ENCODE data around the gene MXI1. TPM values are rescaled to one million over a fixed set of nuclear protein-coding genes. Genes with fewer than 3 reads are reported as not detected.

MXI1 gene
- total and polyA plus RNA-seq, 10 donors, result 6.8 to 49.4 (median 19.4) TPM

DNA sequence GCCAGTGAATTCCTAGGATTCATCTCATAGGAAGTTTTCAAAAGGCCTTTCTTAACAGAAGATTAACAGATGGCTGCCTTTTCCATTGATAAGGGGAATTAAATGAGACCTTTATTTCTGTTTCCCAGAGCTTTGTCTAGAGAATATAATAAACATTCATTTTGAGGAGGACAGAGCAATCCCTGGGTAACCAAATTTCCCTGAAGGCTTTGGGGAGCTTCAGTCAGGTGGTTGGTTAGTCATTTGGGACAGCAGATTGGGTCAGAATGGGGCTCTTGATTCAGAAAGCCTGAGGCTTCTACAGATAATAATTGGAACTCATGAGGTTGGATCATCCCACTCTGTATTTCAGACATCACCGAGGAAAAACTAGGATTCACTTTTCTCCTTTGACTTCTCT is 21.8 kb downstream of the MXI1 start:
- WGBS, 5 donors, result 91 to 98% (median 95%) methylated on average over 1 of the region's 1 CpG
- no peaks in the 10 kb centered on the region for H3K27me3 ChIP-seq (replicated peaks in 1 of 7)
- no peak overlapping the region for H3K27ac ChIP-seq
- intact Hi-C loops (cut with DNase I; ENCODE audit: low total_unique reads), result no loop called here
- DNase-seq, result no peak
- H3K4me3 ChIP-seq, result no peak overlapping the region
- H3K9me3 ChIP-seq, result no peaks in the 10 kb centered on the region
- H3K4me1 ChIP-seq, result peaks cover 0 to 35% (median 17%) of the 10 kb centered on the region in 6 donors
- peaks cover 0 to 32% (median 4%) of the 10 kb centered on the region in 6 donors for H3K36me3 ChIP-seq
- TF ChIP-seq, protein P1, sequence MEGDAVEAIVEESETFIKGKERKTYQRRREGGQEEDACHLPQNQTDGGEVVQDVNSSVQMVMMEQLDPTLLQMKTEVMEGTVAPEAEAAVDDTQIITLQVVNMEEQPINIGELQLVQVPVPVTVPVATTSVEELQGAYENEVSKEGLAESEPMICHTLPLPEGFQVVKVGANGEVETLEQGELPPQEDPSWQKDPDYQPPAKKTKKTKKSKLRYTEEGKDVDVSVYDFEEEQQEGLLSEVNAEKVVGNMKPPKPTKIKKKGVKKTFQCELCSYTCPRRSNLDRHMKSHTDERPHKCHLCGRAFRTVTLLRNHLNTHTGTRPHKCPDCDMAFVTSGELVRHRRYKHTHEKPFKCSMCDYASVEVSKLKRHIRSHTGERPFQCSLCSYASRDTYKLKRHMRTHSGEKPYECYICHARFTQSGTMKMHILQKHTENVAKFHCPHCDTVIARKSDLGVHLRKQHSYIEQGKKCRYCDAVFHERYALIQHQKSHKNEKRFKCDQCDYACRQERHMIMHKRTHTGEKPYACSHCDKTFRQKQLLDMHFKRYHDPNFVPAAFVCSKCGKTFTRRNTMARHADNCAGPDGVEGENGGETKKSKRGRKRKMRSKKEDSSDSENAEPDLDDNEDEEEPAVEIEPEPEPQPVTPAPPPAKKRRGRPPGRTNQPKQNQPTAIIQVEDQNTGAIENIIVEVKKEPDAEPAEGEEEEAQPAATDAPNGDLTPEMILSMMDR (IDR thresholded peaks at IDR 0.05 in 8 of 11, conservative IDR thresholded peaks at IDR 0.05 in 3 of 11), result no peak
- TF ChIP-seq POLR2A (IDR thresholded peaks at IDR 0.05), result no peak
- no peak for TF ChIP-seq POLR2AphosphoS5 (IDR thresholded peaks at IDR 0.05)

DNA sequence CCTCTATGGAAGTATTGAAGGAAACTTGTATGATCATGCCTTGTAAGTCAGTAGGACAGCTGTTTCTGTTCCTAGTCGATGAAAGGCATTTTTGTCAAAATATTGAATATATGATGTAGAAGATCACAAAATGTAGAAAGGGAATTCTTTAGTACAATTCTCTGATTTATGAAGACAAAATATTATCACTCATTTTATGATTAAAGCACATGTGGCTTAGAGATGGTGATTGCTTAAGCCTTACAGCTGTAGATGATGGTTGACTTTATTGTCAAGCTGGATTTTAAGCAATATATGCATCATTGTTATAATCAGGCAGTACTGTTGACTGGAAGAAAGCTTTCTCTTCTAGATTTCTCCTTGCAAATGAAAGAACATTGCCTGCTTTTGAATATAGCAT is 26.4 kb downstream of the MXI1 start:
- no peak for DNase-seq
- Histone ChIP-seq H3K36me3 (peaks cover 0 to 39% (median 7%) of the 10 kb centered on the region in 6 donors), H3K9me3 (no peaks in the 10 kb centered on the region), H3K27me3 (replicated peaks in 1 of 7) (no peaks in the 10 kb centered on the region), H3K4me3 (no peak overlapping the region), H3K27ac (no peak overlapping the region), H3K4me1 (peaks cover 0 to 9% (median 0%) of the 10 kb centered on the region in 6 donors)
- TF ChIP-seq, protein P1 (IDR thresholded peaks at IDR 0.05 in 8 of 11, conservative IDR thresholded peaks at IDR 0.05 in 3 of 11), result no peak
- TF ChIP-seq POLR2AphosphoS5 (IDR thresholded peaks at IDR 0.05) (no peak), POLR2A (IDR thresholded peaks at IDR 0.05) (no peak)
- intact Hi-C loops (cut with DNase I; ENCODE audit: low total_unique reads), result no loop called here
- 90 to 96% (median 94%) methylated on average over 1 of the region's 1 CpG for WGBS, 5 donors

DNA sequence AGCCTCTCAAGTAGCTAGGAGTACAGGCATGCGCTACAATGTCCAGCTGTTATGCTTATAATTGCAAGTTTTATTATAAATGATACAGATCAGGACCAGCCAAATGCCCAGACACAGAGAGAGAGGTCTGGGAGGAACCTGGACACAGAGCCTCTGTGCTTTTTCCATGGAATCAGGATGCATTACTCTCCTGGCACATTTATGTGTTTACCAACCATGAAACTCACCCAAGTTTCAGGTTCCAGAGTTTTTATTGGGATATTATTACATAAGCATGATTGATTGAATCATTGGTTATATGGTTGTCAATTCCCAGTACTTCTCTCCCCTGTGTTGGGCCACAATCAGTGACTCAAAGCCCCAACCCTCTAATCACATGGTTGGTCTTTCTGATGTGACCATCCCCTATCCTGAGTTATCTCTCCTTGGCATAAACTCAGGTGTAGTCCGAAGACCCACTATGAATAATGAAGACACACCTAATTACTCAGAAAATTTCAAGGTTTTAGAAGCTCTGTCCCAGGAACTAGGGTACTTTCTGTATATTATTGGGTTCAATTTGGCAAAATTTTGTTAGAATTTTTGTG is 30.6 kb downstream of the MXI1 start:
- intact Hi-C loops (cut with DNase I; ENCODE audit: low total_unique reads), result no loop called here
- Histone ChIP-seq H3K4me1 (peaks cover 0 to 29% (median 14%) of the 10 kb centered on the region in 6 donors), H3K4me3 (no peak overlapping the region), H3K36me3 (peaks cover 0 to 16% (median 5%) of the 10 kb centered on the region in 6 donors), H3K27ac (no peak overlapping the region), H3K9me3 (no peaks in the 10 kb centered on the region), H3K27me3 (replicated peaks in 1 of 7) (no peaks in the 10 kb centered on the region)
- no peak for DNase-seq
- no peak for TF ChIP-seq POLR2A (IDR thresholded peaks at IDR 0.05)
- no peak for TF ChIP-seq POLR2AphosphoS5 (IDR thresholded peaks at IDR 0.05)
- 94 to 99% (median 98%) methylated on average over 2 of the region's 2 CpGs for WGBS, 5 donors

DNA sequence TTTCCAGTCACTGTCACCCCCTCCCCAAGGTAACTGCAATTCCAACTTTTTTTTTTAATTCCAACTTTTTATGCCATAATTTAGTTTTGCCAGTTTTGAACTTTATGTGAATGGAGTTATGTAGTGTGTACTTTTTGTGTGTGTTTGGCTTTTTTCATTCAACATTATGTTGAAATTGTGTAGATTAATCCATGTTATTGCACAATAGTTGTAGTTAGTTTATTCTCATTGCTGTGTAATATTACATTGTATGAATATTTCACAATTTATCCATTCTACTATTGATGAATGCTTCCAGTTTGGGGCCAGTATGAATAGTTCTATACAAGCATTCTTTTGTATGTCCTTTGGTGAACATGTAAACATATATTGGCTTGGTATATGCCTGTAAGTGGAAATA is 32.5 kb downstream of the MXI1 start:
- TF ChIP-seq POLR2A (IDR thresholded peaks at IDR 0.05), result no peak
- no peak for TF ChIP-seq POLR2AphosphoS5 (IDR thresholded peaks at IDR 0.05)
- TF ChIP-seq, protein P1 (IDR thresholded peaks at IDR 0.05 in 8 of 11, conservative IDR thresholded peaks at IDR 0.05 in 3 of 11), result no peak
- intact Hi-C loops (cut with DNase I; ENCODE audit: low total_unique reads), result no loop called here
- DNase-seq, result no peak
- Histone ChIP-seq H3K4me3 (no peak overlapping the region), H3K36me3 (peaks cover 0 to 20% (median 5%) of the 10 kb centered on the region in 6 donors), H3K9me3 (no peaks in the 10 kb centered on the region), H3K27ac (no peak overlapping the region), H3K4me1 (peaks cover 0 to 26% (median 14%) of the 10 kb centered on the region in 6 donors), H3K27me3 (replicated peaks in 1 of 7) (no peaks in the 10 kb centered on the region)
